ENCODE results near the gene MAN1A1.

The MAN1A1 gene

GRCh38 chr6:119133400-119133799, 216.2 kb downstream of the MAN1A1 start:
- DNase-seq = no peak

- DNase-seq = no peak
These were observed 217.1 kb downstream of the MAN1A1 start for GRCh38 chr6:119132261-119132981.

GRCh38 chr6:119129968-119130484, 219.5 kb downstream of the MAN1A1 start:
- DNase-seq = no peak

GRCh38 chr6:119129148-119129967, 220.2 kb downstream of the MAN1A1 start:
- no peak for DNase-seq

- DNase-seq = no peak
These were observed 221.2 kb downstream of the MAN1A1 start for GRCh38 chr6:119128252-119128912.

- DNase-seq = no peak
These were observed 221.9 kb downstream of the MAN1A1 start for GRCh38 chr6:119127627-119128026.
